Head of caudate nucleus (tissue), 42 donors: Measurements from ENCODE around the gene TEX264.
"Not testable (repeated sequence)": the region's sequence is repeated elsewhere in the genome, so short reads cannot be mapped to it uniquely, and the experiment has no call there.

Source experiments
- DNase-seq, 42 donors: peaks; one replicate each; pipeline versions ENCODE4 v3.0.0 to v3.0.0-alpha.2; 2020 to 2021; ENCODE audit warnings: mixed read lengths in 7 of 42
- intact Hi-C: fragments of 100-400 bp; cut with DNase I; formaldehyde crosslinking; loops from one replicate; pipeline ENCODE4 v1.15.0; 2022

TEX264 gene, protein sequence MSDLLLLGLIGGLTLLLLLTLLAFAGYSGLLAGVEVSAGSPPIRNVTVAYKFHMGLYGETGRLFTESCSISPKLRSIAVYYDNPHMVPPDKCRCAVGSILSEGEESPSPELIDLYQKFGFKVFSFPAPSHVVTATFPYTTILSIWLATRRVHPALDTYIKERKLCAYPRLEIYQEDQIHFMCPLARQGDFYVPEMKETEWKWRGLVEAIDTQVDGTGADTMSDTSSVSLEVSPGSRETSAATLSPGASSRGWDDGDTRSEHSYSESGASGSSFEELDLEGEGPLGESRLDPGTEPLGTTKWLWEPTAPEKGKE

GRCh38 chr3:51670823-51671733 is at the start of gene TEX264:
TEX264 (plus strand) TSS chr3:51671252; CDS start chr3:51674305, 3,053 bp downstream.
- intact Hi-C loops = loop anchor here (2.0 to 10.0 kb wide), 3 partner anchors 136 to 276 kb away; partner anchors contain the start of genes RAD54L2 and RBM15B
- peak; percentile 63 to 95 (median 91) for DNase-seq

GRCh38 chr3:51622413-51622812 is 48.6 kb upstream of the TEX264 start:
- no peak for DNase-seq
- intact Hi-C loops = no loop called here

DNA sequence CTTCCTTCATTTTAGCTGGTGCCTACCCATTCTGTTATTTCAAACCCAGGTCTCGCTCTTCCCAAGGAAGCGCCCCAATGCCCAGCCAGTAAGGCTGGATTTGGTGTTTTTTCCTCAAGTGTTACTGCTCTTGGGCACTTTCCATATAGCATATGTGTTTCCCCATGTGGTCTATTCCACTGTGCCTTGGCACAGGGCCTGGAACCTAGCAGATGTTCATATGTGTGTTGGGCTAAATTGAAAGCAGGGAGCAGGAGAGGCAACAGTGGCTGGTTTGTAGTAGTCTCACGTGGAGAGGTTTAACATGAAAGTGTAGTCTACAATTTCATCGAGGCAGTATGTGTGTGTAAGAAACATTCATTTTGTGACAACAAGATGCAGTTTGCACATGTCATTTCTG is 48.2 kb upstream of the TEX264 start:
- intact Hi-C loops = no loop called here
- peak in 14 of 42 donors; percentile 16 to 52 (median 24) for DNase-seq

GRCh38 chr3:51630513-51630912 is 40.5 kb upstream of the TEX264 start:
- intact Hi-C loops = no loop called here
- no peak for DNase-seq

DNA sequence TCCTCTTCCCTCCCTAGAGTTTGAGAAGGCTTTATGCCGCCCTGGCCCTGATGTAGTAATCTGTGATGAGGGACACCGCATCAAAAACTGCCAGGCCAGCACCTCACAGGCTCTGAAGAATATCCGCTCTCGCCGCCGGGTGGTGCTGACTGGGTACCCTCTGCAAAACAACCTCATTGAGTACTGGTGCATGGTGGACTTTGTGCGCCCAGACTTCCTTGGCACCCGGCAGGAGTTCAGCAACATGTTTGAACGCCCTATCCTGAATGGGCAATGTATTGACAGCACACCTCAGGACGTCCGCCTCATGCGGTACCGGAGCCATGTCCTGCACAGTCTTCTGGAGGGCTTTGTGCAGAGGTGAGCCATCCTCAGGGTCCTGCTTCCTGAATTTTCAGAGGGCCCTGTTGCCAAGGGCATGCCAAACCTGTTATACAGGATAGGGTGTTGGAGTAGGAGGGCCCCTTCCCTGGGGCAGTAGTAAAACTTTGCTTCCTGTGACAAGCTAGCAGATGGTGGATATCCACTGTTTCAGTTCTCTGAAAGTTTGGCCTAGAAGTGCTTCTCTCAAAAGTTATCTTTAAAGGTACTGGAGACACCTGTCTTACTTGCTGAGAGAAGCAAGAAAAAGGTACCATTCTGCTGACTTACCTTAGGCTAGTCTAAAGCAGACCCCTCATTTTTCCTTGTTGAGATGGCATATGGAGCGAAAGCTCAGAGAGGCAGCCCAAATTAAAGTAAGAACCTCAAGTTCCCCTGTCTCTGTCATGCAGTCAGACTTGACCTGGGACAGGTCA is 33.7 kb upstream of the TEX264 start:
- intact Hi-C loops = no loop called here
- no peak for DNase-seq

- intact Hi-C loops = no loop called here
- peak in 6 of 42 donors; percentile 7 to 43 (median 20) for DNase-seq
Measured at GRCh38 chr3:51637941-51638471, 33.0 kb upstream of the TEX264 start.

GRCh38 chr3:51642462-51642861 is 28.6 kb upstream of the TEX264 start:
- intact Hi-C loops = no loop called here
- no peak for DNase-seq

GRCh38 chr3:51646091-51646490 is 25.0 kb upstream of the TEX264 start:
- peak in 6 of 42 donors; percentile 11 to 44 (median 22) for DNase-seq
- intact Hi-C loops = no loop called here

- DNase-seq, intact Hi-C loops: not testable (repeated sequence)
Measured at GRCh38 chr3:51652103-51652502, 18.9 kb upstream of the TEX264 start.

GRCh38 chr3:51653409-51653808 is 17.6 kb upstream of the TEX264 start:
- intact Hi-C loops, DNase-seq: not testable (repeated sequence)

- no peak for DNase-seq
- intact Hi-C loops = no loop called here
Measured at GRCh38 chr3:51657234-51657633, 13.8 kb upstream of the TEX264 start.

GRCh38 chr3:51659942-51660341 is 11.1 kb upstream of the TEX264 start:
- DNase-seq = no peak
- intact Hi-C loops = no loop called here

GRCh38 chr3:51662456-51662855 is 8.6 kb upstream of the TEX264 start:
- intact Hi-C loops = no loop called here
- DNase-seq = peak in 1 of 42 donors; percentile 36

DNA sequence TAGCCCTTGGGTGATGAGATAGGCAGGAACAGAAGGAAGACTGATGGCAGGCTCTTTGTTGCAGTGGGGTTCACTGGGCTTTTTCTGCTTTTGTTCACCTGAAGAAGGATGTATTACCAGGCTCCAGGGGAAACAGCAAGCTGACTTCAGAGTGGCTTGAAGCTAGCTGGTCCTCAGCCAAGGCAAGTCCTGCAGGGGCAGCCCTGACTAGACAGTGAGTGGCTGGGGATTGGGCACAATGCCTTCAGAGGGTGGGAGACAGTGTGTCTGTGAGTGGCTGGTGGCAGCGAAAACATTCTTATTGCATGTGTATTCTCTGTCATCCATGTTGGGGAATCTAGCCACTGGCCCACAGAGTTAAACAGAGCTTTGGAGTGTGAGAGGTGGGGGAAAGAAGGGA is 2.3 kb upstream of the TEX264 start:
- DNase-seq = peak in 4 of 42 donors; percentile 1 to 25 (median 6)
- intact Hi-C loops = no loop called here

GRCh38 chr3:51669241-51670052 is 1.6 kb upstream of the TEX264 start:
- intact Hi-C loops = loop anchor here (2.0 to 10.0 kb wide), 3 partner anchors 135 to 275 kb away; partner anchors contain the start of genes RAD54L2 and RBM15B
- peak; percentile 51 to 92 (median 86) for DNase-seq

DNA sequence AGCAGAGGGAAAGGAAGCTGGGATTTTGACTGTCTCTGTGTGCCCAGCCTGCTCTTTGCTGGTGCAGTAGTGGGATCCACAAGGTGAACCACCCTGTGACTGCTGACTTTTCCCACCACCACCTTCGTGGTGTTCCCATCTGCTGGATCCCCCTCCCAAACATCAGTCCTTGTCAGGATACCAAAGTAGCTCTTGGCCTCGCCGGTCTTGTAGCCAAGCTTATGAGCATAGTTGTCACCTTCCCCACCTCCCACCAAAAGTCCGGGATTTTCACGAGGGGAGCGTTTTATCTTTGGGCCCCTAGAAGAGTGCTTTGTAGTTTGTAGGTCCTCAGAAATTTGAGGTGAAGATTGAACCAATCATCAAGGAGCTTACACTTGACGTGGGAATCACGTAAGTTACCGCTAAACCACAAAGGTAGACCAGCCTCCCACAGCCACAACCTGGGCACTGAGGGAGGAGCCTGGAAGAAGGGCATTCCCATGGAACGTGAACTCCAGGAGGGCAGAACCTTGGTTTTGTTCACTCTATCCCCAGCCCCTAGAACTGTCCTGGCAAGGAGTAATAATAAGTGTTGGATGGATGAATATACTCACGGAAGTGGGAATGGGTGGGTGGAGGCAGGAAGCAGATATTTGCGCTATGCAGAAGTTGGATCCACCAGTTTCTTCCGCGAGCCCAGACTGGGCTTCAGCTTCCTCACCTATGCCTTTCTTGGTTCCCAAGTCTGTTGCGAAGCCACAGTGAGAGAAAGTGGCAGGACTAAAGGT is 814 bp upstream of the TEX264 start:
- intact Hi-C loops = loop anchor here (2.0 to 10.0 kb wide), 3 partner anchors 135 to 275 kb away; partner anchors contain the start of genes RAD54L2 and RBM15B
- DNase-seq = peak in 9 of 42 donors; percentile 8 to 44 (median 28)
